ENCODE results near the gene PCGF3. TPM values are rescaled to one million over a fixed set of nuclear protein-coding genes. Genes with fewer than 3 reads are reported as not detected.

PCGF3 gene
- total and polyA plus RNA-seq, 9 of the 15 experiments (the other 6 are each of a cell fraction or from before 2014, with no cell fraction given) = 2.6 to 46.1 (median 20.3) TPM

DNA sequence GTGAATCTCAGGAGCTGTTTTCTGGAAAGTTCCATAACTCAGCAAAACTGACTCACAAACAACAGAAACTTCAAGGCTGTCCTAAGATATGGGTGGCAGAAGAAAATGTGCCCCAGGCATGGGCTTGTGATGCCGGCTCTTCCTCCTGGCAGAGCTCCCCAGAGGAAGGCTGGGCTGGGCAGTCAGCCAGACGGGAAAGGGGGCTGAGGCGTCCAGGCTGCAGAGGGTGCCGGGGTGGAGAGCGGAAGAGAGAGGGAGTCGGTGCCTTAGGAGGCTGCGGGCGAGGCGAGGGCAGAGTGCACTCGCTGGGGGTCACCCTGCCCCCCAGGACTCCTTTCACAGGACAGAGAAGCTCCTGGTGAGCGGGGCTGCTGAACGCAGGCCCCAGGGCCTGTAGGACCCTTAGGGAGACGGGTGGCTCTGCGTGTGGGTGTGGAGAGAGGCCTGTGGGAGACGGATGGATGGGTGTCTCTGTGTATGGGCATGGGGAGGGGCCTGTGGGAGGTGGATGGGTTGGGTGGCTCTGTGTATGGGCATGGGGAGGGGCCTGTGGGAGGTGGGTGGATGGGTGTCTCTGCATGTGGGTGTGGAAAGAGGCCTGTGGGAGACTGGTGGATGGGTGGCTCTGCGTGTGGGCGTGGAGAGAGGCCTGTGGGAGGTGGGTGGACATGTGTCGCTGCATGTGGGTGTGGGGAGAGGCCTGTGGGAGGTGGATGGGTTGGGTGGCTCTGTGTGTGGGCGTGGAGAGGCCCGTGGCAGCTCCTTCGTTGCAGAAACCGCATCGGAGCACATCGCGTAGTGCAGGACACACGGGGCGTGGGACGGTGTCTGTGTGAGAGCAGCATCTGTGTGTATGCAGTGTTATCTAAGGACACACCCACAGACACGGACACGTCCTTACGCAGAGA lies 15.9 kb downstream of the PCGF3 start:
- ChIA-PET POLR2A (interaction anchor here (0.5 to 0.6 kb wide), 2 partner anchors 263 to 628 kb away, joined by 3 read pairs; no protein-coding TSS in a partner anchor), CTCF (ENCODE audit: low intra/inter-chr PET ratio) (no interaction called here)
- no peaks in the 10 kb centered on the region for H3K9me1 ChIP-seq (ENCODE audit: control insufficient read depth, insufficient read depth, low read length)
- no peak overlapping the region for H3K4me2 ChIP-seq (ENCODE audit: insufficient read depth, low read length)
- BruUV-seq (replicated peaks) = no TSS peak
- H3K4me3 ChIP-seq = no peak overlapping the region
- peak; percentile 42 for TF ChIP-seq POLR2G (IDR thresholded peaks at IDR 0.05; ENCODE audit: low read depth, low read length)
- TF ChIP-seq NCOR1 (IDR thresholded peaks at IDR 0.05) = no peak
- TF ChIP-seq EGR1 (conservative IDR thresholded peaks at IDR 0.05) = peak; percentile 38; the same call in 1 of the 2 replicates
- TF ChIP-seq RBM22 (IDR thresholded peaks at IDR 0.05; ENCODE audit: low read depth, low read length, poor library complexity, severe bottlenecking) = peak; percentile 48
- H3K9ac ChIP-seq (ENCODE audit: insufficient read depth in 1 of 2, low read depth in 2 of 2, low read length in 2 of 2) = no peak overlapping the region
- H3K79me2 ChIP-seq (ENCODE audit: control insufficient read depth, insufficient read depth, low read length) = peaks cover 62% of the 10 kb centered on the region
- peaks cover 8 to 57% of the 10 kb centered on the region in 2 experiments for H3K4me1 ChIP-seq (replicated peaks in 1 of 2; ENCODE audit: control insufficient read depth in 2 of 2, insufficient read depth in 2 of 2, low read length in 2 of 2)
- 92% methylated on average over 24 of the region's 31 CpGs for WGBS (ENCODE audit: insufficient coverage, low coverage, missing lambda C conversion rate)
- no peak for DNase-seq (ENCODE audit: extremely low read depth in 1 of 4, low spot score in 3 of 4)
- FAIRE-seq = no peak
- peaks cover 16% of the 10 kb centered on the region; the same call in 2 of the 3 replicates for H3K36me3 ChIP-seq (ENCODE audit: control insufficient read depth, insufficient read depth, low read length)
- no peaks in the 10 kb centered on the region for H3K27me3 ChIP-seq (ENCODE audit: control insufficient read depth in 2 of 2, insufficient read depth in 2 of 2, low read length in 2 of 2)
- H4K20me1 ChIP-seq (replicated peaks; ENCODE audit: control insufficient read depth, insufficient read depth, low read length) = no peaks in the 10 kb centered on the region; the same call in 1 of the 2 replicates
- no peak overlapping the region for H2AFZ ChIP-seq (ENCODE audit: low read depth, low read length)
- H3K27ac ChIP-seq (ENCODE audit: extremely low read depth, low read depth, low read length) = no peak overlapping the region
- H3K9me3 ChIP-seq (replicated peaks; ENCODE audit: control insufficient read depth, insufficient read depth, low read depth, low read length) = peaks cover 1% of the 10 kb centered on the region
- in situ Hi-C loops (cut with MboI) = no loop called here
- intact Hi-C loops (cut with micrococcal nuclease) = no loop called here
- ATAC-seq = no peak

Data from K562 (cell line).